ENCODE measurements around the gene SPATA2L.
A peak's percentile ranks its signal among the peaks of the same experiment; 100 is the strongest.

SPATA2L gene, protein sequence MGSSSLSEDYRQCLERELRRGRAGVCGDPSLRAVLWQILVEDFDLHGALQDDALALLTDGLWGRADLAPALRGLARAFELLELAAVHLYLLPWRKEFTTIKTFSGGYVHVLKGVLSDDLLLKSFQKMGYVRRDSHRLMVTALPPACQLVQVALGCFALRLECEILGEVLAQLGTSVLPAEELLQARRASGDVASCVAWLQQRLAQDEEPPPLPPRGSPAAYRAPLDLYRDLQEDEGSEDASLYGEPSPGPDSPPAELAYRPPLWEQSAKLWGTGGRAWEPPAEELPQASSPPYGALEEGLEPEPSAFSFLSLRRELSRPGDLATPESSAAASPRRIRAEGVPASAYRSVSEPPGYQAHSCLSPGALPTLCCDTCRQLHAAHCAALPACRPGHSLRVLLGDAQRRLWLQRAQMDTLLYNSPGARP

DNA sequence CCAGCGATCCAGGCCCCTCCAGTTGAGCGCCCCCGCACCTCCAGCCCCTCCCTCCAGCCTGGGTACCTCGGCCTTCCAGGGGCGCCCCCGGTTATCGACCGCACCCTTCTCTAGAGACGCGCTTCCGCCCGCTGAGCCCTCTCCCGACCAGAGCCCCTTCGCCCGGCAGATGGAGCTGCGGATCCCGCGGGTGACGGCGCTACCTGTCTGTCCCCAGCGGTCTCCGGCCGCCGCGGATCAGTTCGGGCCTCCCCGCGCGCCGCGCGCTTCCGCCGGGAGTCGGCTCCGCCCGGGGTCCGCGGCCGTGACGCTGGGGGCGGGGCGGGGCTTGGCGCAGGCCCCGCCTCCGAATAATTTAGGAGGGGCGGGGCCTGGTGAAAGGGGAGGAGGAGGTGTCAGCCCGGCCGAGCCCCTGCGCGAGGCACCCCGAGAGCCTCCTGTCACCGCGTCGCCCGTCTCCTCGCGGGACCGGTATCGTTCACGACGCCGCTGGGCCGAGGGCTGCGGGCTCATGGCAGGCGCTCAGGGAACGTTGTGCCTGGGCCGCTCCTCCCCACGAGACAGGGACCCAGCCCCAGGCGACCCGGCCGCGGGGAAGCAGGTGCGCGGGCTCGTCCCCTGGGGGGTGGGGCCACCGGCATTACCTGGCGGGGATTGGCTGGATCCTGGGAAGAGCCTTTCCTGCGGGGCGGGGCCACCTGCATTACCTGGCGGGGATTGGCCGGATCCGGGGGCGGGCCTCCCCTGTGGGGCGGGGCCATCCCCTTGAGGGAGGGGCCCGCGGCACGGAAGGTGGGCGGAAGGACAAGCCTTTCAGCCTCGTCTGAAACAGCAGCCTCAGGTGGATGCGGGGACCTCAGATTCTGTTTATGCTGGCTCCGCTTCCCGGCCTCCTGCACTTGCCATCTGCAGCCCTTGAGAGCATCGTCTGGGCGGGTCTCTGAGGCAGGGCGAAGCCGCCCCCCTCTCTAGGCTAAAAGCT, at the start of gene SPATA2L:
Gene SPATA2L, minus strand, starts transcription at position 281 of the 982 bp plus-strand sequence. CDS start 473 bp downstream, outside the sequence.
- peak; percentile 93 to 98 for DNase-seq

- DNase-seq: no peak
Observed at GRCh38 chr16:89749637-89750036, 48.1 kb upstream of the SPATA2L start.

DNA sequence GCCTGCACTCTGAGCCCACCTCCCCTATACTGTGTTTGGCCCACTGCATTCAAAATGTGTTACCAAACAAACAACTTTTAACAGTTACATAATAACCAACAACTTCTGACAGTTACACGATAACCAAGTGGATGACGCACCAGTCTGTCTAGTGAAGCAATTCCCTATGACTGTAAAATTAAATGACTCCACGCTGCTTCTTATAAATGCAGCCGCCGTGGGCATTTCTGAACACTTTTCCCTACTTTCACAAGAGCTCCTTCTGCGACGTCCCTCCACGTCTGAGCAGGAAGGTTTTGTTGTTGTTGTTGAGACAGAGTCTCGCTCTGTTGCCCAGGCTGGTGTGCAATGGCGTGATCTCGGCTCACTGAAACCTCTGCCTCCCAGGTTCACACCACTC, 47.4 kb upstream of the SPATA2L start:
- no peak for DNase-seq

GRCh38 chr16:89748076-89748475, 46.6 kb upstream of the SPATA2L start:
- DNase-seq: no peak

GRCh38 chr16:89746043-89746442, 44.5 kb upstream of the SPATA2L start:
- no peak for DNase-seq

GRCh38 chr16:89744813-89745212, 43.3 kb upstream of the SPATA2L start:
- DNase-seq: no peak

DNA sequence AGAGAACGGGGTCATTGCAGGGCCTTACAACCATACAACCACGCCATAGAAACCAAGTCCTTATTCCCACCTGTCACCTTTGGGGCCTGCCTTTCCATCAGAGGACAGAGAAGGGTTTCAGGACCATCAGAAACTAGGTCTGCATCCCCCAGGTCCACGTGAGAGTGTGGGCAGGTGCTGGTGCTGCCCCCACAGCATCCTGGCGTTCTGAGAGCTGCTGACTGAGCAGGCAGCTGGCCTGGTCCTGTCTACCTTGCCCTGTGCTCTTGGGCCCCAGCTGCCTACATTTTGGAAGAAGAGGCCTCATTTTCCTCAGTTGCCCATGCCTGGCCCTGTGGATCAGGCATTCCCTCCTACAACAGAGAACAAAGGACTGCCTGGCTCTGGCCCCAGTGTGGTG, 41.4 kb upstream of the SPATA2L start:
- DNase-seq: no peak

- DNase-seq: no peak
Observed at GRCh38 chr16:89741342-89742014, 40.0 kb upstream of the SPATA2L start.

- DNase-seq: no peak
Observed at GRCh38 chr16:89739383-89739782, 37.9 kb upstream of the SPATA2L start.

GRCh38 chr16:89738538-89739317, 37.2 kb upstream of the SPATA2L start:
- DNase-seq: no peak

DNA sequence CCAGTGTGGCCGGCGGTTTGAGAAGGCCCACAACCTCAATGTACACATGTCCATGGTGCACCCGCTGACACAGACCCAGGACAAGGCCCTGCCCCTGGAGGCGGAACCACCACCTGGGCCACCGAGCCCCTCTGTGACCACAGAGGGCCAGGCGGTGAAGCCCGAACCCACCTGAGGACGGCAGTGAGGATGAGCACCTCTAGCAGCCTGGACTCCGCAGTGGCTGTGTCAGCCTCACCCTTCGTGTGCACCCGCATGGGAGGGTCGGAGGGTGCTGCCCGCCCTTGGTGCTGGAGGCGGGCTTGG, 36.5 kb upstream of the SPATA2L start:
- no peak for DNase-seq

DNA sequence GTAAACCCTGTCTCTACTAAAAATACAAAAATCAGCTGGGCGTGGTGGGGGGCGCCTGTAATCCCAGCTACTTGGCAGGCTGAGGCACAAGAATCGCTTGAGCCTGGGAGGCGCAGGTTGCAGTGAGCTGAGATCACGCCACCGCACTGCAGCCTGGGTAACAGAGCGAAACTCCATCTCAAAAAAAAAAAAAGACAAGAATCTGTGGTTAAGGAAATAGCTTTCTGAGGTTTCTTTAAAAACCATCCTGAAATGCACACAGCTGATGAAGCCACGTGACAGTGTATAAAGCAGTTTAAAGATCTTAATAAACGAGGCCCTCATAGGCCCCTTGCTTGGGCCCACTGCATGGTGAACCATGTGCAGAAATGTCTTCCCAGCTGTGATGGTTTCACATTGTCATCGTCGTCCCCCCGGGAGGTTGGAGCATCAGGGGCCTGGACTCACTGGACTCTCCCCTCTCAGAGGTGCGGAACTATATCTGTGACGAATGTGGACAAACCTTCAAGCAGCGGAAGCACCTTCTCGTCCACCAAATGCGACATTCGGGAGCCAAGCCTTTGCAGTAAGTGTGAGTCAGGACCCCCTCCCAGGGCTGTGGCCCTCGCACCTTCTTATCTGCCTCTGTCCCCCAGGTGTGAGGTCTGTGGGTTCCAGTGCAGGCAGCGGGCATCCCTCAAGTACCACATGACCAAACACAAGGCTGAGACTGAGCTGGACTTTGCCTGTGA, 36.0 kb upstream of the SPATA2L start:
- no peak for DNase-seq

DNA sequence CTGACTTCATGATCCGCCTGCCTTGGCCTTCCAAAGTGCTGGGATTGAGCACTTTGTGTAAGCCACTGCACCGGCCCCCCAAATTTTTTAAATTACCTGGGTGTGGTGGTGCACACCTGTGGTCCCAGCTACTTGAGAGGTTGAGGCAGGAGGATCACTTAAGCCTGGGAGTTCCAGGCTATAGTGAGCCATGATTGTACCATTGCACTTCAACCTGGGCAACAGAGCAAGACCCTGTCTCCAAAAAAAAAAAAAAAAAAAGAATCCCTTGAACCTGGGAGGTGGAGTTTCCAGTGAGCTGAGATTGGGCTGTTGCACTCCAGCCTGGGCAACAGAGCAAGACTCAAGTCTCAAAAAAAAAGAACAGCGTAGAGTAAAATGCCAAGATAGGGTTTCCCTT, 35.0 kb upstream of the SPATA2L start:
- DNase-seq: no peak

- DNase-seq: no peak
Observed at GRCh38 chr16:89733792-89734191, 32.3 kb upstream of the SPATA2L start.

DNA sequence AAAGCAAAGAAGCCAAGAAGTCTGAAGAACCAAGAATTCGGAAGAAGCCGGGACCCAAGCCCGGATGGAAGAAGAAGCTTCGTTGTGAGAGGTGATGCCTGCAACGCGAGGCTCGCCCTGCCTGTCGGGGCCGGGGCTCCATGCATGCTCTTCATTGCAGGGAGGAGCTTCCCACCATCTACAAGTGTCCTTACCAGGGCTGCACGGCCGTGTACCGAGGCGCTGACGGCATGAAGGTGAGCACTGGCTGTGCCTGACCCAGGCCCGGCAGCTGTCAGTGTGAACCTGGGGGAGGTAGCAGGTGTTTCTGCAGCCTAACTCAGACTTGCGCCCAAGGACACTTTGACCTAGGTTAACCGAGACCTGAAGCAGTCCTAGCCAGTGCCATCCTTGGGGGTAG, 31.8 kb upstream of the SPATA2L start:
- no peak for DNase-seq

- DNase-seq: no peak
Observed at GRCh38 chr16:89732918-89733242, 31.4 kb upstream of the SPATA2L start.

DNA sequence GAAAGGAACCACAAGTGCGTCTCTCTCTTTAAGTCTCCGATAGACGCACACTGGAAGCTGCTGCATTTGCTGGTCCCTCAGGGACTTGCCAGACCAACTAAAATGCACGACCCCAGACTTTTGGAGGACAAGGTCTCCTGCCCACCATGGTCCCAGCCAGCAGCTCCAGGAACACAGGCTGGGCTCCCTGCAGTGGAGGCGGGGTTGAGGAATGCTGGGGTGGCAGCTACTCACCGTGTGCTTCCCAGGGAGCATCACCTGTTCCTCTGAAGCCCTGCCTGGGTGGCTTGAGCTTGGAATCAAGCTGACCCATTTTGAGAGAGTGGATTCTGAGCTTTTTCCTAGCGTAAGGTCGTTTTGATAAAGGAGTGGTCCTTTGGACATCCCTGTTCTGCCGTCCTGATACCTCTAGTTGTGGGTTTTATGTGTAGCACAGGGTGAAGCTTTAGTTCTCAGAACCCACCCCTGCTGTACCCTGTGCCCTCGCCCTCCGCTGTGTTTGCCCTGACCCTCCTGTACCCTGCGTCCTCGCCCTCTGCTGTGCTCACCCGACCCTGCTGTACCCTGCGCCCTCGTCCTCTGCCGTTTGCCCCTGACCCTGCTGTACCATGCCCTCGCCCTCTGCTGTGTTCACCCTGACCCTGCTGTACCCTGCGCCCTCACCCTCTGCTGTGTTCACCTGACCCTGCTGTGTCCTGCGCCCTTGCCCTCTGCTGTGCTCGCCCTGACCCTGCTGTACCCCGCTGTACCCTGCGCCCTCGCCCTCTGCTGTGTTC, 30.8 kb upstream of the SPATA2L start:
- DNase-seq: no peak

GRCh38 chr16:89730610-89731234, 29.2 kb upstream of the SPATA2L start:
- DNase-seq: no peak

GRCh38 chr16:89729863-89730593, 28.5 kb upstream of the SPATA2L start:
- no peak for DNase-seq

- no peak for DNase-seq
Observed at GRCh38 chr16:89729293-89729692, 27.8 kb upstream of the SPATA2L start.
